HCT116 (cell line): ENCODE measurements around the gene POU3F2. TPM values are rescaled to one million over a fixed set of nuclear protein-coding genes. Genes with fewer than 3 reads are reported as not detected.
A peak's percentile ranks its signal among the peaks of the same experiment; 100 is the strongest.

Experiments used
- ATAC-seq: fragments of 200-7000 bp; cut with Tn5 transposase; 2 replicates; pipeline ENCODE4 v1.9.1; 2020; ENCODE audit warnings: mild to moderate bottlenecking, moderate library complexity
- BruUV-seq: library from RNA; stranded (reverse); fragments of 400-500 nt; replicated peaks from 2 replicates; lab custom pipeline; 2021; lab: Mats Ljungman, UMichigan
- CTCF ChIA-PET: fragments of 300-600 bp; sonication (Branson Sonifier 250); formaldehyde crosslinking; loops from one replicate; lab custom pipeline; 2021; ENCODE audit warnings: antibody characterized with exemption; lab: Charles Lee
- POLR2A ChIA-PET: fragments of 300-600, 350-600 bp; sonication (Branson Sonifier 250); formaldehyde crosslinking; loops from one replicate; lab custom pipeline; 2021; ENCODE audit warnings: antibody characterized with exemption; lab: Charles Lee
- RAD21 ChIA-PET, 2 experiments: fragments of 300-600 bp; sonication (Branson Sonifier 250); formaldehyde crosslinking; loops; one replicate each; lab custom pipeline; 2023; ENCODE audit warnings: low total read pairs in 2 of 2; ENCODE audit not compliant: uncharacterized antibody in 2 of 2, unreplicated experiment in 2 of 2, low non-redundant PET in 1 of 2; lab: Charles Lee
- DNase-seq: peaks from one replicate; pipeline ENCODE4 v3.0.0-alpha.2; 2010; ENCODE audit warnings: low read depth, low spot score
- H2AFZ ChIP-seq: fragments of 200-600 bp; shearing (Covaris generic), sonication (generic); 2 replicates; pipeline ENCODE4 v1.6.1; 2017; ENCODE audit warnings: low read depth, mixed run types, mixed read lengths, antibody characterized with exemption, low read length; ENCODE audit not compliant: poor library complexity, severe bottlenecking
- H3K27ac ChIP-seq: 2 replicates; pipeline ENCODE4 v1.5.1; 2012; ENCODE audit warnings: low read depth, low read length
- H3K27me3 ChIP-seq: fragments of 200-600 bp; sonication (generic); 2 replicates; pipeline ENCODE4 v1.6.1; 2016; ENCODE audit warnings: mixed run types, low read length, mixed read lengths; ENCODE audit not compliant: insufficient read depth
- H3K36me3 ChIP-seq, 2 experiments: fragments of 200-500 bp in 1 of 2; fragments of 200-600 bp in 1 of 2; sonication (Bioruptor generic) in 1 of 2; sonication (generic) in 1 of 2; 2 replicates each; pipeline versions ENCODE4 v1.5.1 to v1.6.1; 2014 to 2016; ENCODE audit warnings: low read length in 2 of 2, inconsistent platforms in 1 of 2, mixed read lengths in 1 of 2, mixed run types in 1 of 2; ENCODE audit not compliant: insufficient read depth in 2 of 2, control insufficient read depth in 1 of 2
- H3K4me1 ChIP-seq, 2 experiments: fragments of 200-600 bp in 1 of 2; sonication (generic) in 1 of 2; 2 replicates each; pipeline versions ENCODE4 v1.5.1 to v1.6.1; 2012 to 2017; ENCODE audit warnings: low read length in 2 of 2, inconsistent platforms in 1 of 2, mild to moderate bottlenecking in 1 of 2, mixed read lengths in 1 of 2, mixed run types in 1 of 2, moderate library complexity in 1 of 2; ENCODE audit not compliant: insufficient read depth in 2 of 2, control insufficient read depth in 1 of 2
- H3K4me2 ChIP-seq: fragments of 200-600 bp; sonication (generic); 2 replicates; pipeline ENCODE4 v1.6.1; 2017; ENCODE audit warnings: mixed run types, low read length, mixed read lengths
- H3K4me3 ChIP-seq, 2 experiments: fragments of 200-600 bp in 1 of 2; sonication (generic) in 1 of 2; replicated peaks in 1 of 2; 2 replicates each; pipeline ENCODE4 v1.5.1; 2011 to 2016; ENCODE audit warnings: low read length in 2 of 2, control low read depth in 1 of 2, low read depth in 1 of 2, mild to moderate bottlenecking in 1 of 2, mixed read lengths in 1 of 2, mixed run types in 1 of 2
- H3K79me2 ChIP-seq: fragments of 200-600 bp; sonication (generic); 2 replicates; pipeline ENCODE4 v1.6.1; 2017; ENCODE audit warnings: mild to moderate bottlenecking, mixed run types, low read length, moderate library complexity, mixed read lengths; ENCODE audit not compliant: insufficient read depth
- H3K9ac ChIP-seq: fragments of 200-600 bp; sonication (generic); 2 replicates; pipeline ENCODE4 v1.6.1; 2016; ENCODE audit warnings: low read length, mixed read lengths
- H3K9me2 ChIP-seq: fragments of 200-600 bp; sonication (generic), shearing (Covaris generic); 2 replicates; pipeline ENCODE4 v1.6.1; 2017; ENCODE audit warnings: mixed run types, mild to moderate bottlenecking, moderate library complexity; ENCODE audit not compliant: insufficient read depth
- H3K9me3 ChIP-seq, 2 experiments: fragments of 200-500 bp in 1 of 2; fragments of 200-600 bp in 1 of 2; sonication (Bioruptor generic) in 1 of 2; sonication (generic) in 1 of 2; 2 replicates each; pipeline ENCODE4 v1.6.1; 2014 to 2017; ENCODE audit warnings: low read length in 2 of 2, mixed read lengths in 2 of 2, inconsistent platforms in 1 of 2, low read depth in 1 of 2, mild to moderate bottlenecking in 1 of 2, mixed run types in 1 of 2, moderate library complexity in 1 of 2; ENCODE audit not compliant: control insufficient read depth in 1 of 2, insufficient read depth in 1 of 2
- H4K20me1 ChIP-seq: fragments of 200-600 bp; sonication (generic), shearing (Covaris generic); 2 replicates; pipeline ENCODE4 v1.6.1; 2017; ENCODE audit warnings: mixed run types, mild to moderate bottlenecking, moderate library complexity; ENCODE audit not compliant: insufficient read depth
- CBX3 ChIP-seq: IDR thresholded peaks from 2 replicates; pipeline ENCODE4 v1.6.1; 2012; ENCODE audit warnings: low read depth
- CEBPB ChIP-seq: IDR thresholded peaks from 2 replicates; pipeline ENCODE4 v1.6.1; 2012; ENCODE audit warnings: low read depth
- CTCF ChIP-seq, 3 experiments: fragments of 200-600 bp in 1 of 3; sonication (generic) in 1 of 3; IDR thresholded peaks in 2 of 3; conservative IDR thresholded peaks in 1 of 3; 2 replicates each; pipeline ENCODE4 v1.5.1; 2012 to 2017; ENCODE audit warnings: low read depth in 2 of 3, low read length in 2 of 3, antibody characterized with exemption in 1 of 3, borderline replicate concordance in 1 of 3, control low read depth in 1 of 3, mild to moderate bottlenecking in 1 of 3, mixed read lengths in 1 of 3, mixed run types in 1 of 3, moderate library complexity in 1 of 3; ENCODE audit not compliant: insufficient read depth in 1 of 3
- EGR1 ChIP-seq: IDR thresholded peaks from 2 replicates; pipeline ENCODE4 v1.6.1; 2012; ENCODE audit warnings: low read depth
- ELF1 ChIP-seq: IDR thresholded peaks from 2 replicates; pipeline ENCODE4 v1.6.1; 2012; ENCODE audit warnings: low read depth, borderline replicate concordance
- POLR2A ChIP-seq: IDR thresholded peaks from 2 replicates; pipeline ENCODE4 v1.7.0; 2011; ENCODE audit warnings: borderline replicate concordance; ENCODE audit not compliant: insufficient read depth, insufficient read length; ENCODE audit errors: extremely low read depth
- RAD21 ChIP-seq: IDR thresholded peaks from 2 replicates; pipeline ENCODE4 v1.6.1; 2012; ENCODE audit warnings: low read depth, mild to moderate bottlenecking
- SIN3A ChIP-seq: IDR thresholded peaks from 2 replicates; pipeline ENCODE4 v1.6.1; 2012; ENCODE audit warnings: low read depth
- SP1 ChIP-seq: IDR thresholded peaks from 2 replicates; pipeline ENCODE4 v1.6.1; 2012; ENCODE audit warnings: low read depth
- TCF7L2 ChIP-seq: IDR thresholded peaks from 2 replicates; pipeline ENCODE4 v1.7.0; 2011; ENCODE audit warnings: borderline replicate concordance, inconsistent platforms; ENCODE audit not compliant: insufficient read depth, insufficient read length; ENCODE audit errors: extremely low read depth
- ZBTB33 ChIP-seq: IDR thresholded peaks from 2 replicates; pipeline ENCODE4 v1.6.1; 2011; ENCODE audit warnings: mild to moderate bottlenecking, low read length, moderate library complexity; ENCODE audit not compliant: insufficient replicate concordance; ENCODE audit errors: extremely low read depth
- ZFX ChIP-seq: fragments of 450-650 bp; IDR thresholded peaks from 2 replicates; pipeline ENCODE4 v1.6.1; 2017
- intact Hi-C: fragments of 100-400 bp; cut with micrococcal nuclease; formaldehyde crosslinking; loops from 2 replicates; pipeline ENCODE4 v1.10.0; 2022
- total RNA-seq: library from RNA; stranded (reverse); gene quantifications from one replicate; pipeline ENCODE4 v1.2.1, GENCODE V29; 2021; ENCODE audit not compliant: unreplicated experiment
- TF ChIP-seq, protein P1 (sequence below): IDR thresholded peaks from 2 replicates; pipeline ENCODE4 v1.6.1; 2012
- TF ChIP-seq, protein P2 (sequence below): IDR thresholded peaks from 2 replicates; pipeline ENCODE4 v1.6.1; 2012; ENCODE audit warnings: low read depth

The POU3F2 gene
- total RNA-seq, 1 experiment from 2014 or later = not detected

GRCh38 chr6:98838975-98839374, 4.6 kb downstream of the POU3F2 start (continued):
- TF ChIP-seq ZBTB33 = no peak
- TF ChIP-seq CEBPB = no peak

- CTCF ChIA-PET = no interaction called here
- RAD21 ChIA-PET = no interaction called here
- ATAC-seq (peak; percentile 61), DNase-seq (no peak)
- POLR2A ChIA-PET = interaction anchor here (0.6 kb wide), 1 partner anchor 439 kb away, joined by 3 read pairs; no protein-coding TSS in a partner anchor
- Histone ChIP-seq H3K9me2 (no peaks in the 10 kb centered on the region), H3K36me3 (no peaks in the 10 kb centered on the region), H3K4me2 (no peak overlapping the region), H3K9ac (no peak overlapping the region), H4K20me1 (no peaks in the 10 kb centered on the region), H3K27me3 (peaks cover 18% of the 10 kb centered on the region; the same call in 1 of the 2 replicates), H3K9me3 (no peaks in the 10 kb centered on the region), H3K27ac (no peak overlapping the region), H3K4me3 (no peak overlapping the region), H3K79me2 (no peaks in the 10 kb centered on the region), H2AFZ (no peak overlapping the region), H3K4me1 (no peaks in the 10 kb centered on the region)
- intact Hi-C loops = loop anchor here (5.0 to 10.0 kb wide), 2 partner anchors 783 to 1655 kb away; no protein-coding TSS in a partner anchor
- BruUV-seq = no TSS peak
- TF ChIP-seq ZFX (no peak), EGR1 (no peak), CEBPB (no peak), SIN3A (no peak), TCF7L2 (no peak), CBX3 (no peak), RAD21 (peak; percentile 42; the same call in 1 of the 2 replicates), CTCF (IDR thresholded peaks at IDR 0.05 in 2 of 3, conservative IDR thresholded peaks at IDR 0.05 in 1 of 3; ENCODE audit: borderline replicate concordance in 1 of 3, insufficient read depth in 1 of 3, low read depth in 2 of 3, low read length in 2 of 3) (peak; percentile 6 to 44 (median 29); a peak in 3 of 6 replicates), ELF1 (no peak), POLR2A (no peak), ZBTB33 (no peak), SP1 (no peak)
- TF ChIP-seq, protein P1, sequence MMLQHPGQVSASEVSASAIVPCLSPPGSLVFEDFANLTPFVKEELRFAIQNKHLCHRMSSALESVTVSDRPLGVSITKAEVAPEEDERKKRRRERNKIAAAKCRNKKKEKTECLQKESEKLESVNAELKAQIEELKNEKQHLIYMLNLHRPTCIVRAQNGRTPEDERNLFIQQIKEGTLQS = no peak
- TF ChIP-seq, protein P2, sequence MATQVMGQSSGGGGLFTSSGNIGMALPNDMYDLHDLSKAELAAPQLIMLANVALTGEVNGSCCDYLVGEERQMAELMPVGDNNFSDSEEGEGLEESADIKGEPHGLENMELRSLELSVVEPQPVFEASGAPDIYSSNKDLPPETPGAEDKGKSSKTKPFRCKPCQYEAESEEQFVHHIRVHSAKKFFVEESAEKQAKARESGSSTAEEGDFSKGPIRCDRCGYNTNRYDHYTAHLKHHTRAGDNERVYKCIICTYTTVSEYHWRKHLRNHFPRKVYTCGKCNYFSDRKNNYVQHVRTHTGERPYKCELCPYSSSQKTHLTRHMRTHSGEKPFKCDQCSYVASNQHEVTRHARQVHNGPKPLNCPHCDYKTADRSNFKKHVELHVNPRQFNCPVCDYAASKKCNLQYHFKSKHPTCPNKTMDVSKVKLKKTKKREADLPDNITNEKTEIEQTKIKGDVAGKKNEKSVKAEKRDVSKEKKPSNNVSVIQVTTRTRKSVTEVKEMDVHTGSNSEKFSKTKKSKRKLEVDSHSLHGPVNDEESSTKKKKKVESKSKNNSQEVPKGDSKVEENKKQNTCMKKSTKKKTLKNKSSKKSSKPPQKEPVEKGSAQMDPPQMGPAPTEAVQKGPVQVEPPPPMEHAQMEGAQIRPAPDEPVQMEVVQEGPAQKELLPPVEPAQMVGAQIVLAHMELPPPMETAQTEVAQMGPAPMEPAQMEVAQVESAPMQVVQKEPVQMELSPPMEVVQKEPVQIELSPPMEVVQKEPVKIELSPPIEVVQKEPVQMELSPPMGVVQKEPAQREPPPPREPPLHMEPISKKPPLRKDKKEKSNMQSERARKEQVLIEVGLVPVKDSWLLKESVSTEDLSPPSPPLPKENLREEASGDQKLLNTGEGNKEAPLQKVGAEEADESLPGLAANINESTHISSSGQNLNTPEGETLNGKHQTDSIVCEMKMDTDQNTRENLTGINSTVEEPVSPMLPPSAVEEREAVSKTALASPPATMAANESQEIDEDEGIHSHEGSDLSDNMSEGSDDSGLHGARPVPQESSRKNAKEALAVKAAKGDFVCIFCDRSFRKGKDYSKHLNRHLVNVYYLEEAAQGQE = no peak
These were observed 5.5 kb downstream of the POU3F2 start for GRCh38 chr6:98839781-98840361.
